Stimulated activated CD4-positive, alpha-beta T cell treated with anti-CD3 and anti-CD28 coated beads, Interleukin-1b, Interleukin-23, amount 100 ng/mL, for 48 hours (primary cell): Measurements from ENCODE around the gene NFATC3.
A peak's percentile ranks its signal among the peaks of the same experiment; 100 is the strongest.

ENCODE experiments used
- DNase-seq: peaks from one replicate; pipeline ENCODE4 v3.0.0-alpha.2; 2020

NFATC3 gene

GRCh38 chr16:68252383-68252782 is 167.2 kb downstream of the NFATC3 start:
- no peak for DNase-seq

GRCh38 chr16:68253721-68254120 is 168.6 kb downstream of the NFATC3 start:
- DNase-seq: no peak

- no peak for DNase-seq
Measured at GRCh38 chr16:68255712-68256111, 170.5 kb downstream of the NFATC3 start.

- DNase-seq: no peak
Measured at GRCh38 chr16:68257251-68257905, 172.2 kb downstream of the NFATC3 start.

GRCh38 chr16:68257906-68258800 is 173.0 kb downstream of the NFATC3 start:
- DNase-seq: no peak

- no peak for DNase-seq
Measured at GRCh38 chr16:68259007-68259825, 174.0 kb downstream of the NFATC3 start.

GRCh38 chr16:68263559-68264127 is 178.5 kb downstream of the NFATC3 start:
- no peak for DNase-seq

GRCh38 chr16:68264128-68265077 is 179.2 kb downstream of the NFATC3 start, which contains the start of gene SLC7A6:
SLC7A6 (plus strand) TSS chr16:68264526; CDS start chr16:68274727, 10,201 bp downstream.
- DNase-seq: peak; percentile 87

GRCh38 chr16:68265078-68265920 is 180.1 kb downstream of the NFATC3 start:
- peak; percentile 61 for DNase-seq

- DNase-seq: no peak
Measured at GRCh38 chr16:68267612-68268405, 182.6 kb downstream of the NFATC3 start.

GRCh38 chr16:68269793-68270192 is 184.6 kb downstream of the NFATC3 start:
- no peak for DNase-seq

GRCh38 chr16:68270353-68270752 is 185.2 kb downstream of the NFATC3 start:
- no peak for DNase-seq

- peak; percentile 20 for DNase-seq
Measured at GRCh38 chr16:68272507-68273209, 187.5 kb downstream of the NFATC3 start.

- DNase-seq: no peak
Measured at GRCh38 chr16:68273459-68273858, 188.3 kb downstream of the NFATC3 start.

GRCh38 chr16:68273896-68274295 is 188.7 kb downstream of the NFATC3 start:
- no peak for DNase-seq

- DNase-seq: no peak
Measured at GRCh38 chr16:68274441-68274840, 189.3 kb downstream of the NFATC3 start.

GRCh38 chr16:68275611-68276191 is 190.5 kb downstream of the NFATC3 start:
- DNase-seq: peak; percentile 33

GRCh38 chr16:68276223-68276622 is 191.1 kb downstream of the NFATC3 start:
- no peak for DNase-seq
